ENCODE data around the gene CACNA1S. TPM values are rescaled to one million over a fixed set of nuclear protein-coding genes. Genes with fewer than 3 reads are reported as not detected.

CACNA1S gene
- total RNA-seq, 1 experiment from 2014 or later = not detected

- H4K5ac ChIP-seq (ENCODE audit: insufficient read length, low read depth, low read length) = no peak overlapping the region
- H3K9ac ChIP-seq (ENCODE audit: extremely low read depth, insufficient read length, low read length) = no peak overlapping the region
- no peak overlapping the region for H3T11ph ChIP-seq (ENCODE audit: low read length)
- no peaks in the 10 kb centered on the region for H3K9me3 ChIP-seq (ENCODE audit: control insufficient read depth, low read depth, low read length)
- no peak overlapping the region for H2BK5ac ChIP-seq (ENCODE audit: insufficient read length, low read length)
- no peak for DNase-seq
- no peaks in the 10 kb centered on the region for H3K79me2 ChIP-seq (ENCODE audit: insufficient read depth, low read length)
- no peak overlapping the region for H3K23ac ChIP-seq (ENCODE audit: insufficient read length, low read depth, low read length)
- no peak overlapping the region for H3K4me2 ChIP-seq (ENCODE audit: insufficient read depth, insufficient read length, low read length)
- no peak overlapping the region for H2AK5ac ChIP-seq (ENCODE audit: insufficient read length, low read length)
- H3K27ac Mint-ChIP-seq = no peak overlapping the region
- H2BK120ac ChIP-seq (ENCODE audit: low read depth, low read length, poor library complexity, severe bottlenecking) = no peak overlapping the region
- H4K8ac ChIP-seq (replicated peaks; ENCODE audit: insufficient read length, low read depth, low read length) = no peak overlapping the region
- H3K9me3 Mint-ChIP-seq = no peaks in the 10 kb centered on the region
- no peak overlapping the region for H2BK12ac ChIP-seq (ENCODE audit: insufficient read length, low read depth, low read length)
- H2BK20ac ChIP-seq (ENCODE audit: low read depth, low read length, poor library complexity, severe bottlenecking) = no peak overlapping the region
- H3K79me1 ChIP-seq (ENCODE audit: insufficient read depth, low read depth, low read length, poor library complexity, severe bottlenecking) = no peaks in the 10 kb centered on the region
- no peak overlapping the region for H2BK15ac ChIP-seq (ENCODE audit: low read depth, low read length)
- no peaks in the 10 kb centered on the region for H3K23me2 ChIP-seq (ENCODE audit: insufficient read length, low read depth, low read length, poor library complexity, severe bottlenecking)
- H3K27me3 Mint-ChIP-seq (ENCODE audit: low read depth) = peaks cover 33% of the 10 kb centered on the region
- H3K14ac ChIP-seq (ENCODE audit: insufficient read depth, low read length) = no peak overlapping the region
- H3K27me3 ChIP-seq (ENCODE audit: insufficient read depth, low read length) = no peaks in the 10 kb centered on the region
- H3K27ac ChIP-seq (ENCODE audit: insufficient read length, low read depth, low read length) = no peak overlapping the region
- H3K36me3 Mint-ChIP-seq (ENCODE audit: insufficient read depth in 1 of 3, low read depth in 3 of 3) = no peaks in the 10 kb centered on the region
- no peak overlapping the region for H3K18ac ChIP-seq (ENCODE audit: insufficient read length, low read depth, low read length)
- peaks cover 13 to 24% of the 10 kb centered on the region in 2 experiments for H3K4me1 Mint-ChIP-seq
- no peak overlapping the region for H3K56ac ChIP-seq (ENCODE audit: insufficient read length, low read depth, low read length)
- no peak overlapping the region for H2AFZ ChIP-seq (ENCODE audit: low read length)
- H3K4me1 ChIP-seq (ENCODE audit: insufficient read depth, low read length) = no peaks in the 10 kb centered on the region
- WGBS (ENCODE audit: extremely low coverage, insufficient read length, low lambda C conversion rate) = no CpG with 5 or more reads among the region's 1 CpG
- TF ChIP-seq CTCF (conservative IDR thresholded peaks at IDR 0.05) = no peak
- no peak overlapping the region for H3K4ac ChIP-seq (ENCODE audit: low read depth, low read length)
- no peak overlapping the region for H3K4me3 Mint-ChIP-seq
- no peak overlapping the region for H4K91ac ChIP-seq (ENCODE audit: insufficient read length, low read depth, low read length)
- peaks cover 2% of the 10 kb centered on the region for H4K20me1 ChIP-seq (ENCODE audit: control insufficient read depth, insufficient read depth, insufficient read length)
Observed at GRCh38 chr1:201123866-201124265, 11.6 kb upstream of the CACNA1S start.

Data from H9 (cell line).